NK-92 treated with Interleukin-12 subunit alpha and Interleukin-12 subunit beta, amount 100 ng/mL, for 24 hours (cell line): ENCODE results near the gene SH3PXD2B.
"Not testable (repeated sequence)": the region's sequence is repeated elsewhere in the genome, so short reads cannot be mapped to it uniquely, and the experiment has no call there.

ENCODE experiments used
- DNase-seq: peaks from one replicate; lab custom pipeline; 2025; lab: John Stamatoyannopoulos, UW

SH3PXD2B gene

DNA sequence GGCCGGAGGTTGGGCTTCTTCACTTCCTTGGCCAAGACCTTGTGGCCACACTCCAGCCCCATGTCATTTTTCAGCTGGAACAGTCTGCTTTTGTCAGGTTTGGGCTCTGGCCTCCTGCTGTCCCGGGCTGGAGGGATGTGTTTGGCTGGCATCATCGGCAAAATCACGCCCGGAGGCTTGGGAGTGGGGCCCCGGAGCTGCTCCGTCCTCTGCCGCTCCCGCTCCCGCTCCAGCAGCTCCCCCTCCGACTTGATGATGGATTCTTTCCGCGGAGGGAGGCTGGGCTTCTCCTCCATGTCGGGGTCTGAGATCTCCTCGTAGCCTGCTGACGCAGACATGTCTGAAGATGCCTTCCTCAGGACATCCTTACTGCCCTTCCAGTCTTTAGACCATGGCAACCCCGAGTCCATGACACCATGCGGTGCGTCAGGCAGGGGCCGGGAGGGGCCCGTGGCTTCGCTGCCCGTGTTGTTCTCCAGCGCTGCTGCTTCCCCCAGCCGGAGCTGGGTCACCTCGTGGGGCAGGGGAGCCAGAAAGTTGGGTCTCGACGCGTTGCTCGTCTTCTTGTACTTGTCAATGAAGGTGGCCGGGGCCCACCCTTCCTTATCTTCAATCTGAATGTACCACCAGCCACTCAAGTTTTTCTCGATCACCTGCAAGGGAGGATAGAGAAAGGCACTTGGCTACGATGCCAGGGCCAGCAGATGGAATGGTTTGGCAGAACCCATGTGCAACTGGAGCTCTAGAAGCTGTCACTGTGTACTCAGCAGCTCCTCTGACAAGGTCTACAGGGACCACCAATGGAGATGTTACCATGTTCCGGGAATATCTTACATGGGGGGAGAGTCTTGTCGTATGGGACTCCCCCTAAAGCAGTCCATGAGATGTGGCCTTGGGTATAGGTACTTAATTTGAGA, 114.8 kb downstream of the SH3PXD2B start:
- DNase-seq, result no peak

- no peak for DNase-seq
Observed at GRCh38 chr5:172336676-172337285, 117.5 kb downstream of the SH3PXD2B start.

DNA sequence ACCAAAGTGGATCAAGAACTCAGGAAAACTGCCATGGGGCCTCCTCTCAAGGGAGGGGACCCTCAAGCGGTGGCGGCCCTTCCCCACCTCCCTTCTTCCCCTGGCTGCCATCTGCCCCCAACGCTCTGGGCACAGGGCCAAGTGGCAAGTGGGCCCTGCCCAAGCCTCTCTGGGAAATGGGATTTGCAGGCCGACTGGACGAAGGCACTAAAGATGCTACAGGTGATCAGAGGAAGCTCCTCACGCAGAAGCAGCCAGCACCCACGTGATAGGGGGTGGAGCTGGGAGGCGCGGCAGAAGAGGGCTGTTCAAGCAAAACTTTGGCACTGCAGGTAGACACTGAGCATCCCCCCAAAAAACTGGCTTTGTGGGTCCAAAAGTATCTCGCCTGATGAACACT, 118.1 kb downstream of the SH3PXD2B start:
- DNase-seq, result no peak

DNA sequence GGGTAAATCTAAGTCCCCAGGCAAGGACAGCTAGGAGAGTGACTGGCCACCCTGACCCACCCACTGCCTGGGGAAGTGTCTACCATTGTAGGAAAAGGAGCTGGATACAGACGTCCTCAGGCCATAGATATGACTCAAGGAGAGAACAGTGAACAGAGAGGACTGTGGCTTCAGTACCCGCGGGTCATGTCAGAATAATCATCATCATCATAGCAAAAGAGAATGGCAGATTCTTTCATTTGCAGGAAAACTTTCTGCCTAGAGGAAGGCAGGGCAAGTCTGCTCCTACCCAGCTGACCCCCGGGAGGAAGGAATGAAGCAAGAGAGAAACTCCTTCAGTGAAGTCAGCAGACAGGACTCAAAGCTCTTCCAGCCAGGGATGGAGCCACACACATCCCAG, 118.6 kb downstream of the SH3PXD2B start:
- DNase-seq, result no peak

- no peak for DNase-seq
Observed at GRCh38 chr5:172334641-172335040, 119.7 kb downstream of the SH3PXD2B start.

GRCh38 chr5:172334196-172334595, 120.1 kb downstream of the SH3PXD2B start:
- DNase-seq, result no peak

GRCh38 chr5:172326901-172327300, 127.4 kb downstream of the SH3PXD2B start:
- DNase-seq, result not testable (repeated sequence)

DNA sequence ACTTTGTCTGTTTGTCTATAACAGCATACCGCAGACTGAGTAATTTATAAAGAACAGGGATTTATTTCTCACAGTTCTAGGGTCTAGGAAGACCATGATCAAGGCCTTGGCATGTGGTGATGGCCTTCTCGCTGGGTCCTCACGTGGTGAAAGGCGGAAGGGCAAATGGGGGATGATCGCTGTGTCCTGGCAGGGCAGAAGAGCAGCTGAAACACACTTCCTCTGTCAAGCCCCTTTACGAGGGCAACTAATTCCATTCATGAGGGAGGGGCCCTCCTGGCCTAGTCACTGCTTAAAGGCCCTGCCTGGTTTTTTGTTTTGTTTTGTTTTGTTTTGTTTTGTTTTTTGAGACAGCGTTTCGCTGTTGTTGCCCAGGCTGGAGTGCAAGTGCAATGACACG, 128.9 kb downstream of the SH3PXD2B start:
- no peak for DNase-seq

- no peak for DNase-seq
Observed at GRCh38 chr5:172322028-172322965, 132.0 kb downstream of the SH3PXD2B start.

- DNase-seq, result no peak
Observed at GRCh38 chr5:172321593-172321992, 132.7 kb downstream of the SH3PXD2B start.

DNA sequence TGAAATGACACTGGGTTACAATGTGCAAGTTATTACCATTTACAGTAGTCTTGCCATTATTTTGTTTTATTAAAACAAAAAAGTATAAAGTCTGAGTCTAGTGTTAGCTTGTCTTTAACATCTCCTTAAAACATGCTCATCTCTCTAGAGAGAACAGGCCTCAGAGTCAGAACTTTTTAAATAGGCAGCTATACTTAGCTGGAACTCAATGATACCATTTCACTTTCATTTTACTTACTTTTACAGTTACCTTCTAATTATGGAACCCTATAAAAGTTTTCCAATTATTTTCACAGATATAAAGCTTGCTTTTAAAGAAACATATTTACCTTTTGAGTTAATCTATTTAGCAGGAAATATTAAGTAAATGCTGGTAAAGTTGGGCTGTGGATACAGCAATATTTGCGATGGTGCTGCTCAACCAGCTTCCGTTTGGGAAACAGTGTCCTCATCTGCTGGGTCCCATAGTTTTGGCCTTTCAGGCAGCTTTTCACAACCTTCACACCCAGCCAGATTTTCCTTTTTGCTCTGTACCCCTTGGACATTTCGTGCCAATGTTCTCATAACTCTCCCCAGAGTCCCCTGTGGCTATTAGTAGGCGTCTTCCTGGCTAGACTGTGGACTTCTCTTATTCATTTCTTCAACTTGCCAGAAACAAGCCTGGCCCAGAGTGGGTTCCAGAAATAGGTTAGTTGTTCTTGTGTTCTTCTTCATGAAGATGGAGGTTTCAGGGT, 134.4 kb downstream of the SH3PXD2B start:
- no peak for DNase-seq

GRCh38 chr5:172315587-172316493, 138.5 kb downstream of the SH3PXD2B start:
- DNase-seq, result no peak

DNA sequence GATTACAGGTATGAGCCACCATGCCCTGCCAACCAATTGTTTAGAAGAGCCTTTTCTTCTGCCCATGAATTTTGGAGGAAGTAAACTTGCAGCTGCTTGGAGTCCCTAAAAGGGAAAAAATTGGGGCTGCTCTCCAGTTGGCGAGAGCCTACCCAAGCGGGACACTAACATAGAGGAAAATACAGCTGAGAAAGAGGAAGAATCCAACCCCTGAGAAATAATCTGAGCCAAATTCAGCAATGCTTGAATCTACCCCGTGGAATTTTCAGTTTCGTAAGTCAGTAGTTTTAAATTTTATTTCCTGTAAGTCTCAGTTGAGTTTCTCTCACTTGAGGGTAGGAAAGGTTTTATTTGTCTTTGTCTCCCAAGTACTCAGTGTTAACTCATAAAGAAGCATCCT, 140.4 kb downstream of the SH3PXD2B start:
- DNase-seq, result no peak

- DNase-seq, result no peak
Observed at GRCh38 chr5:172312286-172312685, 142.0 kb downstream of the SH3PXD2B start.

- no peak for DNase-seq
Observed at GRCh38 chr5:172311605-172312004, 142.7 kb downstream of the SH3PXD2B start.

DNA sequence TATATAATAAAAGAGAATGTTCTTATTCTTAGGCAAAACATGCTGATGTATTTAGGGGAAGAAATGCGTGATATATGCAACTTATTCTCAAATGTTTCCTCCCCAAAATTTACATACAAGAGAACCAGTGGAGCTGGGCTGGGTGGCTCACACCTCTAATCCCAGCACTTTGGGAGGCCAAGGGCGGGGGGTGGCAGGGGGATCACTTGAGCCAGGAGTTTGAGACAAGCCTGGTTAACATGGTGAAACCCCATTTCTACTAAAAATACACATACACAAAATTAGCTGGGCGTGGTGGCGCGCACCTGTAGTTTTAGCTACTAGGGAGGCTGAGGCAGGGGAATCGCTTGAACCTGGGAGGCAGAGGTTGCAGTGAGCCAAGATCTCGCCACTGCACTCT, 143.3 kb downstream of the SH3PXD2B start:
- no peak for DNase-seq

DNA sequence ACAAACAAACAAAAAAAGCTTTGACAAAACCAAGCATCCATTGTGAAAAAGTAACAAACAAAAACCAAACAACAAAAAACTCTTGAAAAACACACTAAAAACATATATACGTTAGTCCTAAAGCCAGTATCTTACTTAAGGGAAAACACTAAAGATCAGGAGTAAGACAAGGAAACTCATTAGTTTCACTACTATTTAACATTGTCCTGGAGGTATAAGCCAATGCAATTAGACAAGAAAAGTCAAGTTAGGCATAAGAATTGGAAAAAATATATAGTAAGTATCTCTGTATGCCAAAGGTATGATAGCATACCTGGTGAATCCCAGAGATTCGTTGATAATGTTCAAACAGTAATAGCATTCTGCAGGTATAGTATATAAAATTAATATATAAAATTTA, 148.9 kb downstream of the SH3PXD2B start:
- DNase-seq, result no peak

GRCh38 chr5:172303572-172304335, 150.6 kb downstream of the SH3PXD2B start:
- DNase-seq, result no peak

GRCh38 chr5:172303162-172303561, 151.2 kb downstream of the SH3PXD2B start:
- no peak for DNase-seq
